Measurements from ENCODE around the gene FN3KRP. TPM values are rescaled to one million over a fixed set of nuclear protein-coding genes. Genes with fewer than 3 reads are reported as not detected.

The FN3KRP gene
- total and polyA plus RNA-seq, 2 donors (not counting 3 experiments of a cell fraction or from before 2014, with no cell fraction given) = 22.2 to 35.2 TPM

DNA sequence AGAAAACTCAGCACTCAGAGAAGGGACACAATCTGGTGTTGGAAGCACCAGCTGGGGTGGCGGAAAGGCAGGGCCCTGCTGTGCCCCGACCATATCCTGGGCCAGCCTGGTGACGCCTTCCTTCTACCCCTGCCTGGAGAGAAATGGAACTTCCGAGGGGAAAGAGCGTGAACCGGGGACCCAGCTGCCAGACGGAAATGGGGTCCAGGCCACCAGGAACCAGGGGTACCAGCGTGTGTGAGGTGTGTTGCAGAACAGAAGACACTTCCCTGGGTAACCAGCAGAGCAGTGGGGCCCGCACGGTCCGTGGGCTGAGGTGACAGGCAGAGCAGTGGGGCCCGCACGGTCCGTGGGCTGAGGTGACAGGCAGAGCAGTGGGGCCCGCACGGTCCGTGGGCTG is 24.8 kb upstream of the FN3KRP start:
- dilution Hi-C loops (cut with MboI; ENCODE audit: extremely low pct_ligation_motif_present, low sequenced_read_pairs) = no loop called here
- Histone ChIP-seq H3K79me2 (ENCODE audit: control insufficient read depth, insufficient read depth, low read length) (no peaks in the 10 kb centered on the region), H3K9me1 (replicated peaks; ENCODE audit: control insufficient read depth, extremely low read depth, insufficient read depth, low read length) (no peaks in the 10 kb centered on the region), H3K36me3 (ENCODE audit: control insufficient read depth in 2 of 2, extremely low read depth in 1 of 2, insufficient read depth in 2 of 2, low read length in 2 of 2) (no peaks in the 10 kb centered on the region), H3K27ac (ENCODE audit: insufficient read depth, low read depth, low read length) (no peak overlapping the region), H4K20me1 (replicated peaks; ENCODE audit: control insufficient read depth, extremely low read depth, insufficient read depth, low read length) (no peaks in the 10 kb centered on the region), H3K27me3 (ENCODE audit: control insufficient read depth in 2 of 2, insufficient read depth in 2 of 2, low read length in 2 of 2) (no peaks in the 10 kb centered on the region), H2AFZ (ENCODE audit: low read depth, low read length) (no peak overlapping the region), H3K9ac (replicated peaks; ENCODE audit: extremely low read depth, insufficient read depth, low read length) (no peak overlapping the region), H3K4me2 (ENCODE audit: insufficient read depth, low read length) (no peak overlapping the region), H3K4me3 (replicated peaks in 1 of 3; ENCODE audit: insufficient read depth in 1 of 3, low read depth in 1 of 3, low read length in 3 of 3) (no peak overlapping the region), H3K4me1 (ENCODE audit: control insufficient read depth, extremely low read depth, insufficient read depth, low read length) (no peaks in the 10 kb centered on the region), H3K9me3 (replicated peaks; ENCODE audit: control insufficient read depth, insufficient read depth, low read length) (peaks cover 4% of the 10 kb centered on the region)
- POLR2A ChIA-PET = no interaction called here
- no peak for TF ChIP-seq POLR2AphosphoS5 (IDR thresholded peaks at IDR 0.05; ENCODE audit: insufficient read depth, low read depth, low read length)
- no peak for TF ChIP-seq POLR2A (IDR thresholded peaks at IDR 0.05; ENCODE audit: low read depth, low read length)
- CTCF ChIA-PET = no interaction called here
- FAIRE-seq (no peak), DNase-seq (ENCODE audit: low read depth, low spot score) (no peak)
- BruUV-seq (replicated peaks) = no TSS peak
- intact Hi-C loops (cut with micrococcal nuclease) = no loop called here

DNA sequence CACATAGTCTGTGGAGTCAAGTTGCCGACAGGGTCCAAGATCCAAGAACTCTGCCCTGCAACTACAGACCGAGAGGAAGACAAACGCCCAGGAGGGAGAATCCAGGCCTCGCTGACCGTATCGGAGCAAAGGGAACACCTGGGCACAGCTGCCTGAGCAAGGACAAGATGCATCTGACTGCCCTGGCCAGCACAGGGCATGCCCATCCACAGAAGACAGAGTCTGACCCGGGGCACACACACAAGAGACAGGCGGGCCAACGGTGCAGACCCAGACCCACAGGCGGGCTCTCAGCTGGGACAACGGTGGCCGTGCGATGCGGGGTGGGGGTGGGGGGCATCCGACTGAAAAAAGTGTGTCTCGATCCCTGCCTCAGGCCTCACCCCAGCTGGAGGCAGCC is 24.2 kb upstream of the FN3KRP start:
- Histone ChIP-seq H3K36me3 (ENCODE audit: control insufficient read depth in 2 of 2, extremely low read depth in 1 of 2, insufficient read depth in 2 of 2, low read length in 2 of 2) (no peaks in the 10 kb centered on the region), H3K27me3 (ENCODE audit: control insufficient read depth in 2 of 2, insufficient read depth in 2 of 2, low read length in 2 of 2) (peaks cover 3% of the 10 kb centered on the region in 2 experiments), H3K4me3 (replicated peaks in 1 of 3; ENCODE audit: insufficient read depth in 1 of 3, low read depth in 1 of 3, low read length in 3 of 3) (no peak overlapping the region), H3K9me1 (replicated peaks; ENCODE audit: control insufficient read depth, extremely low read depth, insufficient read depth, low read length) (no peaks in the 10 kb centered on the region), H4K20me1 (replicated peaks; ENCODE audit: control insufficient read depth, extremely low read depth, insufficient read depth, low read length) (no peaks in the 10 kb centered on the region), H3K4me2 (ENCODE audit: insufficient read depth, low read length) (no peak overlapping the region), H3K9ac (replicated peaks; ENCODE audit: extremely low read depth, insufficient read depth, low read length) (no peak overlapping the region), H2AFZ (ENCODE audit: low read depth, low read length) (no peak overlapping the region), H3K9me3 (replicated peaks; ENCODE audit: control insufficient read depth, insufficient read depth, low read length) (peaks cover 4% of the 10 kb centered on the region), H3K79me2 (ENCODE audit: control insufficient read depth, insufficient read depth, low read length) (no peaks in the 10 kb centered on the region), H3K4me1 (ENCODE audit: control insufficient read depth, extremely low read depth, insufficient read depth, low read length) (no peaks in the 10 kb centered on the region), H3K27ac (ENCODE audit: insufficient read depth, low read depth, low read length) (no peak overlapping the region)
- DNase-seq (ENCODE audit: low read depth, low spot score) = no peak
- FAIRE-seq = no peak
- TF ChIP-seq FOS (IDR thresholded peaks at IDR 0.05; ENCODE audit: borderline replicate concordance, insufficient read depth, low read length) (no peak), MYC (IDR thresholded peaks at IDR 0.05; ENCODE audit: low read depth, low read length) (no peak), POLR2A (IDR thresholded peaks at IDR 0.05; ENCODE audit: low read depth, low read length) (no peak), POLR2AphosphoS5 (IDR thresholded peaks at IDR 0.05; ENCODE audit: insufficient read depth, low read depth, low read length) (no peak), EZH2 (IDR thresholded peaks at IDR 0.05; ENCODE audit: borderline replicate concordance, low read depth, low read length, severe bottlenecking) (no peak), JUN (IDR thresholded peaks at IDR 0.05; ENCODE audit: borderline replicate concordance, insufficient read depth, insufficient read length, low read depth) (no peak)
- TF ChIP-seq, protein P1, sequence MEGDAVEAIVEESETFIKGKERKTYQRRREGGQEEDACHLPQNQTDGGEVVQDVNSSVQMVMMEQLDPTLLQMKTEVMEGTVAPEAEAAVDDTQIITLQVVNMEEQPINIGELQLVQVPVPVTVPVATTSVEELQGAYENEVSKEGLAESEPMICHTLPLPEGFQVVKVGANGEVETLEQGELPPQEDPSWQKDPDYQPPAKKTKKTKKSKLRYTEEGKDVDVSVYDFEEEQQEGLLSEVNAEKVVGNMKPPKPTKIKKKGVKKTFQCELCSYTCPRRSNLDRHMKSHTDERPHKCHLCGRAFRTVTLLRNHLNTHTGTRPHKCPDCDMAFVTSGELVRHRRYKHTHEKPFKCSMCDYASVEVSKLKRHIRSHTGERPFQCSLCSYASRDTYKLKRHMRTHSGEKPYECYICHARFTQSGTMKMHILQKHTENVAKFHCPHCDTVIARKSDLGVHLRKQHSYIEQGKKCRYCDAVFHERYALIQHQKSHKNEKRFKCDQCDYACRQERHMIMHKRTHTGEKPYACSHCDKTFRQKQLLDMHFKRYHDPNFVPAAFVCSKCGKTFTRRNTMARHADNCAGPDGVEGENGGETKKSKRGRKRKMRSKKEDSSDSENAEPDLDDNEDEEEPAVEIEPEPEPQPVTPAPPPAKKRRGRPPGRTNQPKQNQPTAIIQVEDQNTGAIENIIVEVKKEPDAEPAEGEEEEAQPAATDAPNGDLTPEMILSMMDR (IDR thresholded peaks at IDR 0.05; ENCODE audit: extremely low read depth in 1 of 2, insufficient read depth in 1 of 2, low read depth in 1 of 2, low read length in 2 of 2) = no peak
- TF ChIP-seq, protein P2, sequence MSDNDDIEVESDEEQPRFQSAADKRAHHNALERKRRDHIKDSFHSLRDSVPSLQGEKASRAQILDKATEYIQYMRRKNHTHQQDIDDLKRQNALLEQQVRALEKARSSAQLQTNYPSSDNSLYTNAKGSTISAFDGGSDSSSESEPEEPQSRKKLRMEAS (IDR thresholded peaks at IDR 0.05; ENCODE audit: insufficient read depth, insufficient read length) = no peak
- BruUV-seq (replicated peaks) = no TSS peak
- CTCF ChIA-PET = no interaction called here
- intact Hi-C loops (cut with micrococcal nuclease) (no loop called here), dilution Hi-C loops (cut with MboI; ENCODE audit: extremely low pct_ligation_motif_present, low sequenced_read_pairs) (no loop called here)
- POLR2A ChIA-PET = no interaction called here

Data from endothelial cell of umbilical vein (primary cell).